ENCODE measurements around the gene SLC25A39.

SLC25A39 gene

GRCh38 chr17:44273607-44274006 is 51.0 kb downstream of the SLC25A39 start:
- no peak for DNase-seq (ENCODE audit: low read depth)

- DNase-seq (ENCODE audit: low read depth), result no peak
Observed at GRCh38 chr17:44272954-44273353, 51.7 kb downstream of the SLC25A39 start.

- no peak for DNase-seq (ENCODE audit: low read depth)
Observed at GRCh38 chr17:44272321-44272951, 52.2 kb downstream of the SLC25A39 start.

Data from amniotic epithelial cell (primary cell).